MM.1S (cell line): Measurements from ENCODE around the gene RIF1.

Experiments used
- DNase-seq: peaks from one replicate; pipeline ENCODE4 v3.0.0-alpha.2; 2015
- H2AFZ ChIP-seq: fragments of 300-600 bp; sonication (generic); 2 replicates; pipeline ENCODE4 v1.6.0; 2016; ENCODE audit warnings: antibody characterized with exemption, low read length
- H3F3A ChIP-seq: fragments of 300-600 bp; sonication (generic); 2 replicates; pipeline ENCODE4 v1.6.1; 2016; ENCODE audit warnings: mild to moderate bottlenecking, antibody characterized with exemption, low read length, moderate library complexity, mixed read lengths; ENCODE audit not compliant: insufficient read depth
- H3K27ac ChIP-seq: fragments of 300-600 bp; sonication (generic); 2 replicates; pipeline ENCODE4 v1.5.1; 2016; ENCODE audit warnings: mild to moderate bottlenecking, low read length
- H3K27me3 ChIP-seq: fragments of 300-600 bp; sonication (generic); replicated peaks from 2 replicates; pipeline ENCODE4 v1.6.0; 2016; ENCODE audit warnings: low read length; ENCODE audit not compliant: insufficient read depth
- H3K36me3 ChIP-seq: fragments of 300-600 bp; sonication (generic); replicated peaks from 2 replicates; pipeline ENCODE4 v1.6.1; 2016; ENCODE audit warnings: mild to moderate bottlenecking, low read length, mixed read lengths; ENCODE audit not compliant: insufficient read depth
- H3K4me1 ChIP-seq: fragments of 300-600 bp; sonication (generic); 2 replicates; pipeline ENCODE4 v1.6.1; 2016; ENCODE audit warnings: low read length, mixed read lengths
- H3K4me2 ChIP-seq: fragments of 300-600 bp; sonication (generic); 2 replicates; pipeline ENCODE4 v1.6.0; 2016; ENCODE audit warnings: low read depth, low read length
- H3K4me3 ChIP-seq: fragments of 300-600 bp; sonication (generic); 2 replicates; pipeline ENCODE4 v1.5.1; 2016; ENCODE audit warnings: low read length, mixed read lengths
- H3K79me2 ChIP-seq: fragments of 300-600 bp; sonication (generic); 2 replicates; pipeline ENCODE4 v1.6.1; 2016; ENCODE audit warnings: mixed run types, low read length, mixed read lengths
- H3K9ac ChIP-seq: fragments of 300-600 bp; sonication (generic); 2 replicates; pipeline ENCODE4 v1.6.1; 2016; ENCODE audit warnings: low read length, mixed read lengths
- H3K9me2 ChIP-seq: fragments of 300-600 bp; sonication (generic); replicated peaks from 2 replicates; pipeline ENCODE4 v1.6.1; 2016; ENCODE audit warnings: mild to moderate bottlenecking, low read length, mixed read lengths; ENCODE audit not compliant: insufficient read depth
- H3K9me3 ChIP-seq: fragments of 300-600 bp; sonication (generic); replicated peaks from 2 replicates; pipeline ENCODE4 v1.6.1; 2016; ENCODE audit warnings: mild to moderate bottlenecking, low read length, mixed read lengths; ENCODE audit not compliant: insufficient read depth
- H4K20me1 ChIP-seq: fragments of 300-600 bp; sonication (generic); 2 replicates; pipeline ENCODE4 v1.6.1; 2016; ENCODE audit warnings: mild to moderate bottlenecking, low read length, moderate library complexity, mixed read lengths; ENCODE audit not compliant: insufficient read depth
- EZH2 ChIP-seq: fragments of 300-600 bp; sonication (generic); optimal IDR thresholded peaks from 2 replicates; pipeline ENCODE3; 2017; ENCODE audit warnings: low read depth, mild to moderate bottlenecking, antibody characterized with exemption, low read length, mixed read lengths
- EZH2phosphoT487 ChIP-seq: fragments of 300-600 bp; sonication (generic); IDR thresholded peaks from 2 replicates; pipeline ENCODE4 v1.6.1; 2018; ENCODE audit warnings: antibody characterized with exemption, low read length
- TF ChIP-seq, protein P1 (sequence below): fragments of 300-600 bp; sonication (generic); IDR thresholded peaks from 2 replicates; pipeline ENCODE4 v1.5.1; 2016; ENCODE audit warnings: antibody characterized with exemption, low read length, mixed read lengths

RIF1 gene

DNA sequence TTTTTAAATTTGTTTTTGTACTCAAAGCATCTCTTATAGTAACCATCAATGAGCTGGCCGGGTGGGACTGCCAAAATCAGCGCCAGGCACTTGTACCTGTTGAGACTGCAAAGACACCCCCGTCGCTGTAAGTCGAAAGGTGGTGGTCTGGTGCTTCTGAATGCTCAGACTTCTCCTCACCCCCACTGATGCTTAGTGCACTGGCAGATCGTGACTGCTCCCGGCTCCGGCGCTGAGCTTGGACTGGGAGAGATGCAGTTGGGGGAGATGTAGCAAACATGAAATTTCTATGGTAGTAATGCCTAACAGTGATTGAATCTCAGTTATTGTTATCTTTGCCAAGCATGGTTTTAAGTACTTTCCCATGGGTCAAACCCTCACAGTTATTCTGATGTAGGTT lies 80.6 kb downstream of the RIF1 start:
- no peak for TF ChIP-seq EZH2phosphoT487
- no peak for TF ChIP-seq EZH2
- TF ChIP-seq, protein P1, sequence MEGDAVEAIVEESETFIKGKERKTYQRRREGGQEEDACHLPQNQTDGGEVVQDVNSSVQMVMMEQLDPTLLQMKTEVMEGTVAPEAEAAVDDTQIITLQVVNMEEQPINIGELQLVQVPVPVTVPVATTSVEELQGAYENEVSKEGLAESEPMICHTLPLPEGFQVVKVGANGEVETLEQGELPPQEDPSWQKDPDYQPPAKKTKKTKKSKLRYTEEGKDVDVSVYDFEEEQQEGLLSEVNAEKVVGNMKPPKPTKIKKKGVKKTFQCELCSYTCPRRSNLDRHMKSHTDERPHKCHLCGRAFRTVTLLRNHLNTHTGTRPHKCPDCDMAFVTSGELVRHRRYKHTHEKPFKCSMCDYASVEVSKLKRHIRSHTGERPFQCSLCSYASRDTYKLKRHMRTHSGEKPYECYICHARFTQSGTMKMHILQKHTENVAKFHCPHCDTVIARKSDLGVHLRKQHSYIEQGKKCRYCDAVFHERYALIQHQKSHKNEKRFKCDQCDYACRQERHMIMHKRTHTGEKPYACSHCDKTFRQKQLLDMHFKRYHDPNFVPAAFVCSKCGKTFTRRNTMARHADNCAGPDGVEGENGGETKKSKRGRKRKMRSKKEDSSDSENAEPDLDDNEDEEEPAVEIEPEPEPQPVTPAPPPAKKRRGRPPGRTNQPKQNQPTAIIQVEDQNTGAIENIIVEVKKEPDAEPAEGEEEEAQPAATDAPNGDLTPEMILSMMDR, result no peak
- H3K4me1 ChIP-seq, result no peaks in the 10 kb centered on the region
- H3K9me2 ChIP-seq, result no peaks in the 10 kb centered on the region
- no peaks in the 10 kb centered on the region; the same call in 1 of the 2 replicates for H4K20me1 ChIP-seq
- H3K27ac ChIP-seq, result no peak overlapping the region
- H3K27me3 ChIP-seq, result no peaks in the 10 kb centered on the region
- H2AFZ ChIP-seq, result no peak overlapping the region
- H3F3A ChIP-seq, result no peaks in the 10 kb centered on the region
- H3K4me2 ChIP-seq, result no peak overlapping the region
- no peaks in the 10 kb centered on the region for H3K36me3 ChIP-seq
- no peak overlapping the region for H3K9ac ChIP-seq
- H3K79me2 ChIP-seq, result no peaks in the 10 kb centered on the region
- DNase-seq, result no peak
- H3K9me3 ChIP-seq, result no peaks in the 10 kb centered on the region
- H3K4me3 ChIP-seq, result no peak overlapping the region

DNA sequence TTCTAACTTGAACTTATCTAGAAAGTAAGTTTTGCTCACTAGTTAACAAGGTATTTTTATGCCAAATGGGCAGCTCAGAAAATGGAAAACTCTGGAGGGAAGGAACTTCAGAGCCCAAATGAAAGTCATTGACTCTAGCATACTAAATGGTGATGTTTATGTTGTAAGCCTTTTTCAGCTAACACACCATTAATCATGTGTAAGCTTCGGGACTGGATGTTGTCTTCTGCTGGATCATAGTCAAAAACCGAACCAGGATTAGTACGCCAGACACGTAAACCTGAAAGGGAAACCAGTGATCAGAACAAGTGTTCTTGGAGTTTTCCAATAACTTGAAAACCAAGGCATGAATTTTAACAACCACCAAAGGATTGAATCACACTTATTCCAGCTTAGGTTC lies 81.8 kb downstream of the RIF1 start:
- Histone ChIP-seq H3F3A (no peaks in the 10 kb centered on the region), H3K79me2 (no peaks in the 10 kb centered on the region), H3K4me2 (no peak overlapping the region), H2AFZ (no peak overlapping the region), H3K27ac (no peak overlapping the region), H3K27me3 (no peaks in the 10 kb centered on the region), H4K20me1 (no peaks in the 10 kb centered on the region; the same call in 1 of the 2 replicates), H3K4me3 (no peak overlapping the region), H3K4me1 (no peaks in the 10 kb centered on the region), H3K36me3 (no peaks in the 10 kb centered on the region; the same call in 1 of the 2 replicates), H3K9me2 (no peaks in the 10 kb centered on the region), H3K9ac (no peak overlapping the region), H3K9me3 (no peaks in the 10 kb centered on the region)
- no peak for DNase-seq
- TF ChIP-seq, protein P1, result no peak
- TF ChIP-seq EZH2phosphoT487 (no peak), EZH2 (no peak)

- H3F3A ChIP-seq, result no peaks in the 10 kb centered on the region
- no peaks in the 10 kb centered on the region for H3K79me2 ChIP-seq
- DNase-seq, result no peak
- H3K27me3 ChIP-seq, result no peaks in the 10 kb centered on the region
- TF ChIP-seq EZH2phosphoT487, result no peak
- no peak for TF ChIP-seq EZH2
- TF ChIP-seq, protein P1, result no peak
- H3K9me3 ChIP-seq, result no peaks in the 10 kb centered on the region
- no peak overlapping the region for H2AFZ ChIP-seq
- no peak overlapping the region for H3K27ac ChIP-seq
- H3K4me2 ChIP-seq, result no peak overlapping the region
- H3K4me1 ChIP-seq, result no peaks in the 10 kb centered on the region
- no peaks in the 10 kb centered on the region for H4K20me1 ChIP-seq
- H3K4me3 ChIP-seq, result no peak overlapping the region
- no peak overlapping the region for H3K9ac ChIP-seq
- H3K36me3 ChIP-seq, result no peaks in the 10 kb centered on the region; the same call in 1 of the 2 replicates
- H3K9me2 ChIP-seq, result no peaks in the 10 kb centered on the region
These were observed 88.5 kb downstream of the RIF1 start for GRCh38 chr2:151498178-151498577.
